ENCODE measurements around the gene SLC38A9.

The SLC38A9 gene

GRCh38 chr5:55645304-55645703 lies 66.8 kb downstream of the SLC38A9 start:
- no peak for DNase-seq

DNA sequence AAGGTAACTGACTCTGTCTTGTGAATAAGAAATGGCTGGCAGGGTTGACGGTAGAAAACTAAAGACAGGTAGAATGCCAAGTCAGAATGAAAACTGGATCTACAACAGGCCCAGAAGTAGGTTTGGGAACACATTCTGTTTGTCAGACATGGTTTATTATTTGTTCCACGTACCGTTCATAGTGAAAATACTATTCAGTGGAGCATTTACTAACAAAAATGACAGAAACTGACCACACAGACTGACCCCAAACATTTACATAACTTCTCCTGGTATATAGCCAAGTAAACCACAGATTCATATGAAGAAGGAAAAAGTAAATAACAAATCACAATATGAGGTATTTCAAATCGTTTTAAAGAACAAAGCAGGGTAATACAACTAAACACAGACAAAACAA lies 73.7 kb downstream of the SLC38A9 start:
- DNase-seq = no peak

GRCh38 chr5:55638051-55638450 lies 74.1 kb downstream of the SLC38A9 start:
- DNase-seq = no peak

GRCh38 chr5:55636683-55637082 lies 75.4 kb downstream of the SLC38A9 start:
- DNase-seq = no peak

DNA sequence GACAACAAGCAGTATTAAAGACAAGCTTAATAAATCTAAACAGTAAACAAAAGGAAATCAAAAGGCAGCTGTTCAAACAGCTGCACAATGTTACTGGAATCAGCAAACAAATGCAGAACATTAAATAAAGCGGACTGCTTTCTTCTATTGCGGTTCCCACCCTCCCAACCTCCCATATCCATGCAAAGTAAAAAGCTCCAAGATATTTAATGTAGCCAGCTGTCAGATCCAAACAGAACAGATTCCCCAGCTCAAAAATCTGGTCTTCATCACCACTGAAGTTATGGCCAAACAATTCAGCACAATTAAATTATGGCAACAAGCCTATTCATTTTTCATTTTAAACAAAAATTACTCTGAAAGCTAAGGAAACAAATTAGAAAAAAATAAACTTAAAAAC lies 75.9 kb downstream of the SLC38A9 start:
- DNase-seq = no peak

DNA sequence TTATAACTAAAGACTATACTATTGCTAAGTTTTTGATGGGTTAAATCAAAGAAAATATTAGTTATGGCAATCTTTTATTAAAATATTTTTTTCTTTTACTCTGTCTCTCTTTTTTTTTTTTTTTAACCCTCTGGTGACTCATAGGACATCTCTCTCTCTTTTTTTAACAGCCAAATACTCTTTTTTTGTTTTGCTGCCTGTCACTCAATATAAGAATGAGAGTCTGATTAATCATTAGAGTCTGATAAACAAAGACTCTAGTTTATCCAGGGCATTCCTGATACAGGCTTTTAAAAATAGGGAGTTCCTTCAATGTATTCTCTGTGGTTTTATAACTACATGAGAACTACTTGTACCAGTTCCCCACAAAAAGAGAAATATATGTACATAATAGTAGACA lies 77.3 kb downstream of the SLC38A9 start:
- no peak for DNase-seq

- DNase-seq = no peak
Observed at GRCh38 chr5:55634209-55634805, 77.8 kb downstream of the SLC38A9 start.

DNA sequence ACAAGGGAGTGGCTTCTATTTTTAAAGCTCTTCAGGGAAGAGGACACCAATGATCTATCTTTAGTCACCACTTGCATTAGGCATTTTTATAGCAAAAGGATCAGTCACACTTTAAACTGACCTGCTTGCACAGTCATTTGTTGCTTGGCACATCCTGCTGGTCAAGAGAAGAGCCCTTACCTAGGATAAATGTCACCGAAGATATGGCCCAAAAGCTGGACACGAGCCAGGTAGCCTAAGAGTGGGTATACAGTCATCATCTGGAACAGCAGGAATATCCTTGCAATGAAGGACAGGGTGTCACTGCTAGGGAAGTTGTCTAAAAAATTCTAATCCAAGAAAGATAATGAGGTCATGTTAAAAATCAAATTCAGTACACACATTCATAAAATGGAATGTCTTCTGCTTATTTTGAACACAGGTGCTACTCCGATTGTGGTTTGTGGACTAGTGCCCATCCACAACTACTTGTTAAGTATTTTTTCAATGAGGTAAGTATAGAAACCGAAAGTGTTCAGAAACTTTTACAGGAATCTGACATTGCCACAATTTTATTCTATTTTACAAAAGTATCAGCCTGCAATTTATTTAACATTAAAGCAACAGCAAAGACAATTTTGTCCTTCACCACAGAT lies 78.4 kb downstream of the SLC38A9 start:
- no peak for DNase-seq

- DNase-seq = no peak
Observed at GRCh38 chr5:55629815-55630214, 82.3 kb downstream of the SLC38A9 start.

DNA sequence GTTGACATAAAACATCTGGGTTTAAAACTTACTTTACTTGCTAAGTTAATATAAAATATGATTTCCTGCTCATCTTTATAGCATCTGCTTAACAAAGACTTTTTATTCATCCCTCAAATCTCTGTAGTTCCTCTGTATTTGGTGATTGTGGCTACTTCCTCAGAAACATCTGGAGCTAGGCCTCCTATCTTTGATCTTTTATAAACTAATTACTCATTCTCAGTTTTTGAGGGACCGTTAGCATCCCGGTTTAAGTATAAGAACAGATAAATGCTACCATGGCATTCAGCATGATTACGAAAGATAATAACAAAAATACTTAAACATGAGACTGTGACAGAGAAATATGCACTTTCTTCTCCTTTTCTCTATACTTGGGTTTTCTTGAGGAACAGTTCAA lies 85.3 kb downstream of the SLC38A9 start:
- DNase-seq = no peak

DNA sequence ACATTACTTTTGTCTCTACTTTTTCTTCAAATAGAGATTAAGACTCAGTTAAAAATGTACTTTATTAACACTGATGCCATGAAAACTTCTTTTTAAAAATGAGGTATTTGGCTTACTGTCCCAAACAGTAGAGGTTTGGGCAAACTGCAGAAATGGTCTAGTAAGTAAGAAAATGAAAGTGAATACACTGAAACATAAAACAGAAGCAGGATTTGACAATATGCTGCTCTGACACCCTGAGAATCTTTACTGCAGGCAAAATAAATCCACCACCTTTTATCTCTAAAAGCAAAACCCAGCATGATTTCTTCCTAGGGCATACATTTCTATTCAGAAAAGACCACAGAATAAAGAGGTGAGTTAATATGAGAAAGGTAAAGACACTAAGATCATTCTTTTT lies 86.2 kb downstream of the SLC38A9 start:
- DNase-seq = no peak

- no peak for DNase-seq
Observed at GRCh38 chr5:55625589-55625909, 86.6 kb downstream of the SLC38A9 start.

DNA sequence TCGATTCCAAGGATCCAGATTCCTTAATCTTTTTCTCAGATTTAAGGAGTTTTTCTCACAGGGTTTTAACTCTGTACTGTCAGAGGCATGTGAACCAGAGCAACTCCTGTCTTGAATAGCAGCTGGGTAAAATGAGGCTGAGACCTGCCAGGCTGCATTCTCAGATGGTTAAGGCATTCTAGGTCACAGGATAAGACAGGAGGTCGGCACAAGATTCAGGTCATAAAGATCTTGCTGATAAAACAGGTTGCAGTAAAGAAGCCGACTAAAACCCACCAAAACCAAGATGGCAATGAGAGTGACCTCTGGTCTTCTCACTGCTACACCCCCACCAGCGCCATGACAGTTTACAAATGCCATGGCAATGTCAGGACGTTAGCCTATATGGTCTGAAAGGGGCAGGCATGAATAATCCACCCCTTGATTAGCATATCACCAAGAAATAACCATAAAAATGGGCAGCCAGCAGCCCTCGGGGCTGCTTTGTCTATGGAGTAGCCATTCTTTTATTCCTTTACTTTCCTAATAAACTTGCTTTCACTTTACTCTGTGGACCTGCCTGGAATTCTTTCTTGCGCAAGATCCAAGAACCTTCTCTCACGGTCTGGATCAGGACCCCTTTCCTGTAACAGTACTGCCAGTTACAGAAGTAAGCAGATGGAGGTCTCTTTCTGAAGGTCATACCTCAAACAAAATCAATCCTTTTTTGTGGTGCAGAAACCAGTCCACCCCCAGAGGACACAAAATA lies 87.1 kb downstream of the SLC38A9 start:
- no peak for DNase-seq

GRCh38 chr5:55623789-55624188 lies 88.3 kb downstream of the SLC38A9 start:
- DNase-seq = no peak

GRCh38 chr5:55622460-55622859 lies 89.7 kb downstream of the SLC38A9 start:
- no peak for DNase-seq

DNA sequence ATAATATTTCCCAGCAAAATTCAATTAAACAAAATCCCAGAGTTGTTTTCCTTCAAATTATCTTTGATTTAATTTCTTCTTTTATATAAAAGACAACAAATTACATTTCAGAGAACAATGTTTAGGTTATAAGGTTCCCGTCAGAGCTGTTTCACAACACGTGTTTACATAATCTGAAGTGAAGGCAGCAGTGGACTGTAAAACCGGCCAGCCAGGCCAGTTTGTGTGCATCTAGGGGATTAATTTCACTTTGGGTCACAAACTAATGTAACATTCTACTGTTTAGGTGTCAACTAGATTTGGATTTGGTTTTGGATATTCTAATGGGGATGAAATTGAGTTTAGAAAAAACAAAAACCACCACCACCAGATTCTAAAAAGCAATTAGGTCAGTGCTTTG lies 90.9 kb downstream of the SLC38A9 start:
- DNase-seq = no peak

GRCh38 chr5:55620766-55621160 lies 91.4 kb downstream of the SLC38A9 start:
- DNase-seq = no peak

DNA sequence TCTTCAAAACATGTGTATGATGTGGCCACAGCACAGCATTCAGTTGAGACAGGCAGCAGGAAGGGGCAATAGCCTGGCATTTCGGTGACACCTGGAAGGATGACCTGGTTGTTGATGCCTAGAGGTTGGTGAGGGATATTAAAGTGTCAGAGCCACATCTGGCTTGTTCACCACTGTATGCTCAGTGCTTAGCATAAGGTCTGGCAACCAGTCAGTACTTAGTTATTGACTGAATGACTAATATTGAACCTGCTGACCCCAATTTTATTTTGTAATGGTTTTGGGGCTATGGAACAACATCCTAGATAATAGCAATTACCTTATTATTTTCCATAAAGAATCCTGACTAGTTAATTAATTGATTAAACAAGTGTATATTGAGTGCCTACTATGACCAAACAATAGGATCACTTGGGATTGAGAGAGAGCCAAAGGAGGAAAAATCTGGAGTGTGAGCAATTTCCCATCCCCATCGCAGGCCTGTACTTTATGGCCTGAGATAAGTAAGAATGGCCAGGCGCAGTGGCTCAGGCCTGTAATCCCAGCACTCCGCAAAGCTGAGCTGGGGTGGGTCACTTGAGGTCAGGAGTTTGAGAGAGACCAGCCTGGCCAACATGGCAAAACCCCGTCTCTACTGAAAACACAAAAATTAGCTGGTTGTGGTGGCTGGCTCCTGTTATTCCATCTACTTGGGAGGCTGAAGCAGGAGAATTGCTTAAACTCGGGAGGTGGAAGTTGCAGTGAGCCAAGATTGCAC lies 91.9 kb downstream of the SLC38A9 start:
- DNase-seq = no peak

GRCh38 chr5:55618318-55618717 lies 93.8 kb downstream of the SLC38A9 start:
- no peak for DNase-seq

GRCh38 chr5:55613112-55613868 lies 98.8 kb downstream of the SLC38A9 start:
- no peak for DNase-seq

- DNase-seq = no peak
Observed at GRCh38 chr5:55610542-55610941, 101.6 kb downstream of the SLC38A9 start.

DNA sequence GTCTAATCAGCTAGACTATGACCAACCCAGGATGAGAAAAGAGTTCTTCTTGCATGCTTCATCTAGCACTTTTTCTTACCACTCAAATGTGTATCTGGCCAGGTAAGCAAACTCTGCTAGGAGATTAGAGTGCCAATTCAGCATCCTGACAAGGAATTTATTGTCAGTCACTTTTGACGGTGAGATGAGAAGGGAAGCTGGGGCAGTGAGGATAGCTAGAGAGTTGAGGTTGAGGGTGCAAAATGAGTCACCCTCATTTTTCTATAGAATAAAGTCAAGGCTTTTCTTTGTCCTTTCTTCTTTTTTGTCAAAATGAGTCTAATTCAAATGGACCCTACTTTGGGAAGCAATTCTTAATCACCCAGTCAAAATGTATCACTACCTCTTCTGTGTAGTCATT lies 102.7 kb downstream of the SLC38A9 start:
- DNase-seq = no peak

Data from hematopoietic multipotent progenitor cell treated with erythropoietin and hydrocortisone succinate and interleukin-3 and kit ligand, for 8 days (in vitro differentiated cells).